ENCODE results near the gene TBCEL.

- no peak for TF ChIP-seq POLR2AphosphoS5 (IDR thresholded peaks at IDR 0.05; ENCODE audit: low read depth, low read length)
- no peak for TF ChIP-seq POU2F2 (IDR thresholded peaks at IDR 0.05; ENCODE audit: low read depth, low read length)
- TF ChIP-seq POLR2A (IDR thresholded peaks at IDR 0.05; ENCODE audit: low read depth, low read length), result no peak
- no peak for TF ChIP-seq TAF1 (IDR thresholded peaks at IDR 0.05; ENCODE audit: low read depth, low read length)
Observed at GRCh38 chr11:121071846-121072450, 48.0 kb downstream of the TBCEL start.
